Suprapubic skin (tissue), 4 donors: Measurements from ENCODE around the gene KMT2C. TPM values are rescaled to one million over a fixed set of nuclear protein-coding genes. Genes with fewer than 3 reads are reported as not detected.
"Not testable (repeated sequence)": the region's sequence is repeated elsewhere in the genome, so short reads cannot be mapped to it uniquely, and the experiment has no call there.

Experiments used
- DNase-seq, 2 donors: peaks; one replicate each; pipeline ENCODE4 v3.0.0-alpha.2; 2019; ENCODE audit warnings: low spot score in 2 of 2
- H3K27ac ChIP-seq: fragments of 200-600 bp; sonication (generic); one replicate; pipeline ENCODE4 v1.5.1; 2019
- H3K27me3 ChIP-seq: fragments of 200-600 bp; sonication (generic); one replicate; pipeline ENCODE4 v1.5.1; 2019
- H3K36me3 ChIP-seq: fragments of 200-600 bp; sonication (generic); one replicate; pipeline ENCODE4 v1.5.1; 2019
- H3K4me1 ChIP-seq: fragments of 200-600 bp; sonication (generic); one replicate; pipeline ENCODE4 v1.5.1; 2019
- H3K4me3 ChIP-seq: fragments of 200-600 bp; sonication (generic); one replicate; pipeline ENCODE4 v1.5.1; 2019; ENCODE audit warnings: mild to moderate bottlenecking
- H3K9me3 ChIP-seq: fragments of 200-600 bp; sonication (generic); one replicate; pipeline ENCODE4 v1.5.1; 2019
- CTCF ChIP-seq, 2 donors: fragments of 200-600 bp in 1 of 2; fragments of 450-650 bp in 1 of 2; sonication (generic) in 1 of 2; IDR thresholded peaks; one replicate each; pipeline ENCODE4 v1.5.1; 2016 to 2019; ENCODE audit warnings: antibody characterized with exemption in 2 of 2, mild to moderate bottlenecking in 1 of 2, moderate library complexity in 1 of 2
- EP300 ChIP-seq: sonication (generic); formaldehyde crosslinking; IDR thresholded peaks from one replicate; pipeline ENCODE4 v1.6.1; 2017; ENCODE audit warnings: antibody characterized with exemption
- POLR2A ChIP-seq, 2 donors: fragments of 450-650 bp; IDR thresholded peaks; one replicate each; pipeline ENCODE4 v1.6.1; 2017; ENCODE audit warnings: antibody characterized with exemption in 2 of 2, mild to moderate bottlenecking in 2 of 2, moderate library complexity in 2 of 2
- POLR2AphosphoS5 ChIP-seq, 3 donors: sonication (generic); formaldehyde crosslinking; IDR thresholded peaks; one replicate each; pipeline ENCODE4 v1.6.1; 2017; ENCODE audit warnings: antibody characterized with exemption in 3 of 3
- WGBS: methylation state at CpG from one replicate; pipeline ENCODE4 v1.1.5; 2018; 5-methylcytosine and 5-hydroxymethylcytosine counted together
- total RNA-seq, 4 donors: library from RNA; depleted of rRNA; stranded (reverse); fragments of >200 nt; gene quantifications; one replicate each; pipeline ENCODE4 v1.1.0, GENCODE V29; 2016

Gene KMT2C
- total RNA-seq, 4 donors from 2014 or later = 61.2 to 144 (median 93.3) TPM

- no peaks in the 10 kb centered on the region for H3K36me3 ChIP-seq
- no peak overlapping the region for H3K4me3 ChIP-seq
- no peak for DNase-seq
- no peak overlapping the region for H3K27ac ChIP-seq
- H3K27me3 ChIP-seq = no peaks in the 10 kb centered on the region
- 87% methylated on average over 5 of the region's 5 CpGs for WGBS
- TF ChIP-seq CTCF (IDR thresholded peaks at IDR 0.05) (no peak), EP300 (no peak), POLR2A (IDR thresholded peaks at IDR 0.05) (no peak), POLR2AphosphoS5 (IDR thresholded peaks at IDR 0.05) (no peak)
- peaks cover 8% of the 10 kb centered on the region for H3K4me1 ChIP-seq
- H3K9me3 ChIP-seq = peaks cover 7% of the 10 kb centered on the region
These were observed 16.1 kb downstream of the KMT2C start for GRCh38 chr7:152419473-152420429.

- no peak for DNase-seq
- TF ChIP-seq POLR2AphosphoS5 (IDR thresholded peaks at IDR 0.05) = no peak
- no peak for TF ChIP-seq POLR2A (IDR thresholded peaks at IDR 0.05)
- no peak for TF ChIP-seq EP300
- no peak for TF ChIP-seq CTCF (IDR thresholded peaks at IDR 0.05)
- Histone ChIP-seq H3K27ac (no peak overlapping the region), H3K27me3 (no peaks in the 10 kb centered on the region), H3K4me3 (no peak overlapping the region), H3K4me1 (peaks cover 6% of the 10 kb centered on the region), H3K9me3 (no peaks in the 10 kb centered on the region), H3K36me3 (no peaks in the 10 kb centered on the region)
- 89% methylated on average over 2 of the region's 2 CpGs for WGBS
These were observed 21.0 kb downstream of the KMT2C start for GRCh38 chr7:152414779-152415178.

- TF ChIP-seq POLR2AphosphoS5 (IDR thresholded peaks at IDR 0.05) = no peak
- TF ChIP-seq CTCF (IDR thresholded peaks at IDR 0.05) = no peak
- no peak for TF ChIP-seq EP300
- TF ChIP-seq POLR2A (IDR thresholded peaks at IDR 0.05) = no peak
- Histone ChIP-seq H3K27ac (no peak overlapping the region), H3K36me3 (no peaks in the 10 kb centered on the region), H3K27me3 (no peaks in the 10 kb centered on the region), H3K9me3 (no peaks in the 10 kb centered on the region), H3K4me1 (peaks cover 6% of the 10 kb centered on the region), H3K4me3 (no peak overlapping the region)
- no peak for DNase-seq
- 23% methylated on average over 5 of the region's 5 CpGs for WGBS
These were observed 24.4 kb downstream of the KMT2C start for GRCh38 chr7:152411389-152411788.

- TF ChIP-seq EP300 (no peak), POLR2AphosphoS5 (IDR thresholded peaks at IDR 0.05) (no peak), POLR2A (IDR thresholded peaks at IDR 0.05) (no peak), CTCF (IDR thresholded peaks at IDR 0.05) (no peak)
- no peak for DNase-seq
- WGBS = 23% methylated on average over 3 of the region's 3 CpGs
- Histone ChIP-seq H3K27me3 (no peaks in the 10 kb centered on the region), H3K9me3 (peaks cover 4% of the 10 kb centered on the region), H3K4me1 (no peaks in the 10 kb centered on the region), H3K4me3 (no peak overlapping the region), H3K27ac (no peak overlapping the region), H3K36me3 (no peaks in the 10 kb centered on the region)
These were observed 29.3 kb downstream of the KMT2C start for GRCh38 chr7:152406491-152406890.

- not testable (repeated sequence) for H3K27me3 ChIP-seq, H3K36me3 ChIP-seq, H3K9me3 ChIP-seq, DNase-seq, H3K4me3 ChIP-seq, H3K4me1 ChIP-seq, H3K27ac ChIP-seq
- 56% methylated on average over 2 of the region's 2 CpGs for WGBS
These were observed 29.8 kb downstream of the KMT2C start for GRCh38 chr7:152406030-152406429.
